Gastrocnemius medialis (tissue), 4 donors: ENCODE data around the gene NACA. TPM values are rescaled to one million over a fixed set of nuclear protein-coding genes. Genes with fewer than 3 reads are reported as not detected.

Experiments used
- ATAC-seq, 2 donors: fragments of 150-250 bp; one replicate each; pipeline ENCODE4 v1.9.1; 2016
- DNase-seq, 2 donors: peaks; one replicate each; pipeline ENCODE4 v3.0.0-alpha.2; 2019
- H3K27ac ChIP-seq, 4 donors: fragments of 200-600 bp; sonication (generic); 1 replicate in 1 of 4; 2 replicates in 3 of 4; pipeline ENCODE4 v1.5.1; 2016 to 2018; ENCODE audit warnings: mild to moderate bottlenecking in 2 of 4, moderate library complexity in 1 of 4
- H3K27me3 ChIP-seq, 3 donors: fragments of 200-600 bp; sonication (generic) in 2 of 3; 1 replicate in 1 of 3; 2 replicates in 2 of 3; pipeline versions ENCODE4 v1.5.1 to v1.6.0; 2016 to 2019; ENCODE audit warnings: mild to moderate bottlenecking in 1 of 3, moderate library complexity in 1 of 3
- H3K36me3 ChIP-seq, 2 donors: fragments of 200-600 bp; sonication (generic) in 1 of 2; one replicate each; pipeline ENCODE4 v1.5.1; 2017 to 2018
- H3K4me1 ChIP-seq, 2 donors: fragments of 200-600 bp; sonication (generic) in 1 of 2; one replicate each; pipeline ENCODE4 v1.5.1; 2016 to 2017; ENCODE audit warnings: mild to moderate bottlenecking in 2 of 2
- H3K4me3 ChIP-seq, 4 donors: fragments of 200-600 bp; sonication (generic) in 3 of 4; 1 replicate in 1 of 4; 2 replicates in 3 of 4; pipeline ENCODE4 v1.5.1; 2016 to 2019; ENCODE audit warnings: mild to moderate bottlenecking in 2 of 4
- H3K9me3 ChIP-seq, 3 donors: fragments of 200-600 bp; sonication (generic) in 2 of 3; 1 replicate in 1 of 3; 2 replicates in 2 of 3; pipeline ENCODE4 v1.5.1; 2016 to 2019
- POLR2A ChIP-seq, 2 donors: fragments of 450-650 bp; IDR thresholded peaks; one replicate each; pipeline ENCODE4 v1.6.1; 2017; ENCODE audit warnings: antibody characterized with exemption in 2 of 2, mild to moderate bottlenecking in 2 of 2, moderate library complexity in 2 of 2
- in situ Hi-C, 4 donors: fragments of 200-750 bp; cut with MboI; loops; one replicate each; pipeline versions ENCODE4 v1.15.0 to v1.8.0; 2017; ENCODE audit warnings: low sequenced_read_pairs in 4 of 4
- intact Hi-C: fragments of 100-400 bp; cut with DNase I; formaldehyde crosslinking; loops from one replicate; pipeline ENCODE4 v1.15.1; 2023; ENCODE audit warnings: low total_unique reads
- total RNA-seq, 4 donors: library from RNA; depleted of rRNA; stranded (reverse); fragments of >200 nt; gene quantifications; one replicate each; pipeline versions ENCODE4 v1.1.0 to v1.2.3, GENCODE V29; 2016
- TF ChIP-seq, protein P1 (sequence below), 5 experiments: fragments of 450-650 bp in 3 of 5; fragments of 200-600 bp in 2 of 5; sonication (generic) in 2 of 5; IDR thresholded peaks in 4 of 5; conservative IDR thresholded peaks in 1 of 5; 1 replicate in 4 of 5; 2 replicates in 1 of 5; pipeline ENCODE4 v1.5.1; 2016 to 2019; ENCODE audit warnings: antibody characterized with exemption in 5 of 5, mild to moderate bottlenecking in 3 of 5, moderate library complexity in 3 of 5

NACA gene
- total RNA-seq, 4 donors from 2014 or later: 225 to 438 (median 398) TPM

GRCh38 chr12:56768424-56768823 is 43.3 kb upstream of the NACA start:
- DNase-seq (no peak), ATAC-seq (no peak)
- Histone ChIP-seq H3K36me3 (no peaks in the 10 kb centered on the region), H3K27ac (no peak overlapping the region), H3K9me3 (no peaks in the 10 kb centered on the region), H3K4me3 (no peak overlapping the region), H3K27me3 (no peaks in the 10 kb centered on the region), H3K4me1 (no peaks in the 10 kb centered on the region)
- in situ Hi-C loops (no loop called here), intact Hi-C loops (no loop called here)
- no peak for TF ChIP-seq POLR2A (IDR thresholded peaks at IDR 0.05)
- TF ChIP-seq, protein P1, sequence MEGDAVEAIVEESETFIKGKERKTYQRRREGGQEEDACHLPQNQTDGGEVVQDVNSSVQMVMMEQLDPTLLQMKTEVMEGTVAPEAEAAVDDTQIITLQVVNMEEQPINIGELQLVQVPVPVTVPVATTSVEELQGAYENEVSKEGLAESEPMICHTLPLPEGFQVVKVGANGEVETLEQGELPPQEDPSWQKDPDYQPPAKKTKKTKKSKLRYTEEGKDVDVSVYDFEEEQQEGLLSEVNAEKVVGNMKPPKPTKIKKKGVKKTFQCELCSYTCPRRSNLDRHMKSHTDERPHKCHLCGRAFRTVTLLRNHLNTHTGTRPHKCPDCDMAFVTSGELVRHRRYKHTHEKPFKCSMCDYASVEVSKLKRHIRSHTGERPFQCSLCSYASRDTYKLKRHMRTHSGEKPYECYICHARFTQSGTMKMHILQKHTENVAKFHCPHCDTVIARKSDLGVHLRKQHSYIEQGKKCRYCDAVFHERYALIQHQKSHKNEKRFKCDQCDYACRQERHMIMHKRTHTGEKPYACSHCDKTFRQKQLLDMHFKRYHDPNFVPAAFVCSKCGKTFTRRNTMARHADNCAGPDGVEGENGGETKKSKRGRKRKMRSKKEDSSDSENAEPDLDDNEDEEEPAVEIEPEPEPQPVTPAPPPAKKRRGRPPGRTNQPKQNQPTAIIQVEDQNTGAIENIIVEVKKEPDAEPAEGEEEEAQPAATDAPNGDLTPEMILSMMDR (IDR thresholded peaks at IDR 0.05 in 4 of 5, conservative IDR thresholded peaks at IDR 0.05 in 1 of 5): no peak

GRCh38 chr12:56766535-56766934 is 41.4 kb upstream of the NACA start:
- Histone ChIP-seq H3K36me3 (no peaks in the 10 kb centered on the region), H3K27ac (no peak overlapping the region), H3K4me3 (no peak overlapping the region), H3K4me1 (no peaks in the 10 kb centered on the region), H3K27me3 (no peaks in the 10 kb centered on the region), H3K9me3 (no peaks in the 10 kb centered on the region)
- intact Hi-C loops (no loop called here), in situ Hi-C loops (no loop called here)
- DNase-seq (no peak), ATAC-seq (no peak)
- TF ChIP-seq POLR2A (IDR thresholded peaks at IDR 0.05): no peak
- TF ChIP-seq, protein P1 (IDR thresholded peaks at IDR 0.05 in 4 of 5, conservative IDR thresholded peaks at IDR 0.05 in 1 of 5): no peak

GRCh38 chr12:56763753-56764657 is 38.9 kb upstream of the NACA start:
- no peaks in the 10 kb centered on the region for H3K36me3 ChIP-seq
- H3K4me1 ChIP-seq: no peaks in the 10 kb centered on the region
- intact Hi-C loops: no loop called here
- ATAC-seq: no peak
- no peak overlapping the region for H3K4me3 ChIP-seq
- DNase-seq: no peak
- in situ Hi-C loops: no loop called here
- no peaks in the 10 kb centered on the region for H3K9me3 ChIP-seq
- no peak overlapping the region for H3K27ac ChIP-seq
- TF ChIP-seq, protein P1 (IDR thresholded peaks at IDR 0.05 in 4 of 5, conservative IDR thresholded peaks at IDR 0.05 in 1 of 5): no peak
- no peak for TF ChIP-seq POLR2A (IDR thresholded peaks at IDR 0.05)
- no peaks in the 10 kb centered on the region for H3K27me3 ChIP-seq

- DNase-seq: no peak
- TF ChIP-seq, protein P1 (IDR thresholded peaks at IDR 0.05 in 4 of 5, conservative IDR thresholded peaks at IDR 0.05 in 1 of 5): no peak
- no peak for TF ChIP-seq POLR2A (IDR thresholded peaks at IDR 0.05)
- in situ Hi-C loops: no loop called here
Observed at GRCh38 chr12:56761812-56762211, 36.7 kb upstream of the NACA start.

More at GRCh38 chr12:56761812-56762211, 36.7 kb upstream of the NACA start:
- Histone ChIP-seq H3K27me3 (no peaks in the 10 kb centered on the region), H3K4me3 (no peak overlapping the region), H3K9me3 (no peaks in the 10 kb centered on the region), H3K4me1 (no peaks in the 10 kb centered on the region), H3K27ac (no peak overlapping the region), H3K36me3 (no peaks in the 10 kb centered on the region)
- intact Hi-C loops: no loop called here
- ATAC-seq: no peak
